HG03439 (cell line): ENCODE data around the gene SLAMF1.

Experiments
- ATAC-seq: cut with Tn5 transposase; IDR thresholded peaks from one replicate; pipeline ENCODE4 v1.9.1; 2021; ENCODE audit warnings: mild to moderate bottlenecking, moderate library complexity; ENCODE audit not compliant: unreplicated experiment

Gene SLAMF1

GRCh38 chr1:160625725-160626498 lies 20.9 kb downstream of the SLAMF1 start:
- no peak for ATAC-seq

DNA sequence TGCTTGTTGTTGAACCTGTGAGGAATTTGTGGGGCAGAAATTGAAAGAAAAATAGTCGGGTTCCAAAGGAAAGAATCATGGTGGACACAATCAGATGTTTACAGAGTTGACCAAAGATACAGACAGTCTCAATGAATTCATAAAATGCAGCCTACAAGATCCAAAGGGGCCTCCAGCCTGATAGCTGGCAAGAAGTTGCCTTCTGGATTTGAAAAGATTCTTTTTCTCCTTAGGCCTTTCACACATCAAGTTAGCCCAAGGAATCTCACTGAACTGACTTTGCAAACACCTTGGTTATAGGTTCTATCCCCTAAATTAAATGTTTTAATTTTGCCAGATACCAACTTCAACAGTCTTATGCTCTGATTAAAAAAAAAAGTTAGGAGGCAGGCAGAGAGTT lies 21.5 kb downstream of the SLAMF1 start:
- ATAC-seq: no peak

DNA sequence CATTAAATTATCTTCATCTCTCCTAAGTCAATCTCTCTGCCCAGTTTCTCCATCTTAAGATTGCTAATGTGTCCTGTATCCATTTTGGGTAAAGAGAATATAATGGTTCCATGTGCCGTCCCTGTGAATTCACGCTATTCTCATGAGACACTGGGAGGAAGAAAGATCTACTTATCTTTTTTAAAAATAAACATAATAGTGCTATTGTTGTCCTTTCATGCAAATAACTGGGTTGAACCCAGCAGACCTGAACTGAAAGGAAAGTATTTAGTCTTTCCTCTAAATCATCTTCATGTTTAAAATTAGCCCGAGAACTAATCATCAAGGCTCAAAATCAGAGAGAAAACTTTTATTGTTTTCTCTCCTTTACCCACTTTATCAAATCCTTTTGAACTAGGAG lies 22.4 kb downstream of the SLAMF1 start:
- no peak for ATAC-seq

- peak; percentile 29 for ATAC-seq
Measured at GRCh38 chr1:160623862-160624261, 23.0 kb downstream of the SLAMF1 start.

DNA sequence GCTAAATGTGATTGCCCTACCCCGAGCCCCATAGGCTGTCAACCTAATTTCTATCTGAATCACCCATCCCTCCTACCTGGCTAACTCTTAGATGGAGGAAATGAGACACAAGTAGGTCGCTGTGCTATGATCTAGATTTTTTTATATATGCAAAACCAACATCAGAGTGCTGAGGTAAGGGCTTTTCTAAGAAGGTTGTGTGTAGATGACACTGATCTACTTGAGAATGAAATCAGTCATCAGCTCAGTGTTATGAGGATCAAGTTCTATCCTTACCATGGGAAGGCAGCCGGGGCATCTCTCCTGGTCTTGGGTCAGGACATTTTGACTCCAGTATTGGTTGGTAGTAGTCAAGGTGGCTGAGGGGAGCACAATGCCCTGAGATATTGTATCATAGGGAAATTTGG lies 23.6 kb downstream of the SLAMF1 start:
- no peak for ATAC-seq

DNA sequence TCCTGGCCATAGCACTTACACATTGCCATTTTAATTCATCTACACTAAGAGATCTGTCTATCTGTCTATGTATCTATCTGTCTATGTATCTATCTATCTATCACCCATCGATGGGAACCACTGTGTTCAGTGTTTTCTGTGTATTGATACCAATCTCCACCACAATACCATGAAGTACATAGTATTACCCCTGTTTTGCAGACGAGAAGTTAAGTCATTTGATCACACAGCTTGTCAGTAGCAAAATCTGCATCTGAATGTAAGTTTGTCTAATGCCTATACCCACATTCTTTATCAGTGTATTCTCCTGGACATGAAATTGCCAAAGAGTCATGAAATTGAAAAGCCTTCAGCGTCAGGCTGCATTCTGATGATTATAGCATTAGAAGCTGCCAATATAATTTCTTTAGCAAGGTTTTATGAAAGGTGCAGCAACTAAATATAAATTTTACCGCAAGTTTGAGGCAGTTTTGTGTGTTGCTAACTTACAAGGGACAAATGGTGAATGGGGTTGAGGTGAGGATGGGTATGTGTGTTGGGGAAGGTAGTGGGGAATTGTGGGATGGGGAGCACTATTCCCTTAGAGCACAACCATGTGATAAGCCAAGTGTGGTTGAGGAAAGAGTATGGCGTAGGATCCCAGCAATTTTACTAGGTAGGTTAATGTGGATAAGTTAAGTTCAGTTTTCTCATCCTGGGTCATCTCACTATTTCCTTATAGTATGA lies 24.2 kb downstream of the SLAMF1 start:
- ATAC-seq: no peak

DNA sequence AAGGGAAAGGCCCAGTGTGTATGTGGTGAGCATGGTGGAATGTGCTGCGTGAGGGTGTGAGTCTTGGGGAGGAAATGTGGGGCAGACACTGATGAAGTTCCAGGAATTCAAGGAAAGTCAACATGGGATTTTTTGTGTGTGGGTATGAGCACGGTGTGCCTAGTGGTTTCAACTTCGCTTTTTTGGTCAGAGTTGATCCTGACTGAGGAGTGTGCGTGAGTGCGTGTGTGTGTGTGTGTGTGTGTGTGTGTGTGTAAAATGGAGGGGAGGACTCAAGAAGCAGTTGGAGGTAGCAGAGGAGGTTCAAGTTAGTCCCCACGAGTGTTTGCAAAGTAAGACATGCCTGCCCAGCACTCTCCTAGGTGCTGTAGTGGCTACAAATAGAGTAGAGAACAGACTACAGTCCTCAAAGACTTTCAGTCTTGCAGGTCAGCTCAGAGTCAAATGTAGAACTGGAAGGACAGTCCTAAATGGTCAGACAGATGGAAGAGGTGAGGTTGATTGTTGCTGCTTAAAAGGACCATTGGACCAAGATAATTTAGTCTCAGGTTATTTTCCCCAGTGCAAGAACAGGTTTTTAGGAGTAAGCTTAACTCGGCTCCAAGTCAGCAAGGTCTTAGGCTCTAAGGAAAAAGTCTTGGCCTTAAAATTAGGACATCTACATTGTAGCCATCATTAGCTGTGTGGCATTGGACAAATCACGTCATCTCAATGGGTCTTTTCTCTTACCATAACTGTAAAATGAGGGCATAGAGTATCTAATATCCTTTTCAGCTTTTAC lies 25.0 kb downstream of the SLAMF1 start:
- no peak for ATAC-seq

DNA sequence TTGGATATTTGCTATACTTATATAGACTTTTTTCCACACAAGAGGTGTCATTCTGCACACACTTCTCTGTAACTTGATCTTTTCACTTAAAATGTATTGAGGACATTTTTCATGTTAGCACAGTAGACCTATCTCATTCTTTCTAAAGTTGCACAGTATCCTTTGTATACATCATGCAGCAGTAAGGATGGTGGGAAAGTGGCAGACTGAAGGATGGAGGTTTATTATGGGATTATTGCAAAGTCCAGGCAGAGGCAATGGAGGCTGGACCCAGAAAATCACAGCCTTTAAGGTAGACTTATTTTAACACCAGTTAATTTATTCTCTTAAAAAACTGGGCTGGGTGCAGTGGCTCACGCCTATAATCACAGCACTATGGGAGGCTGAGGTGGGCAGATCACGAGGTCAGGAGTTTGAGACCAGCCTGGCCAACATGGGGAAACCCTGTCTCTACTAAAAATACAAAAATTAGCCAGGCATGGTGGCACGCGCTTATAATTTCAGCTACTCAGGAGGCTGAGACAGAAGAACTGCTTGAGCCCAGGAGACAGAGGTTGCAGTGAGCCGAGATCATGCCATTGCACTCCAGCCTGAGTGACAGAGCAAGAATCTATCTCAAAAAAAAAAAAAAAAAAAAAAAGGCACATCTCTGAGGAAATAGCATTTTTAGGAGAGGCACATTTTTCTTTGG lies 25.8 kb downstream of the SLAMF1 start:
- ATAC-seq: no peak

DNA sequence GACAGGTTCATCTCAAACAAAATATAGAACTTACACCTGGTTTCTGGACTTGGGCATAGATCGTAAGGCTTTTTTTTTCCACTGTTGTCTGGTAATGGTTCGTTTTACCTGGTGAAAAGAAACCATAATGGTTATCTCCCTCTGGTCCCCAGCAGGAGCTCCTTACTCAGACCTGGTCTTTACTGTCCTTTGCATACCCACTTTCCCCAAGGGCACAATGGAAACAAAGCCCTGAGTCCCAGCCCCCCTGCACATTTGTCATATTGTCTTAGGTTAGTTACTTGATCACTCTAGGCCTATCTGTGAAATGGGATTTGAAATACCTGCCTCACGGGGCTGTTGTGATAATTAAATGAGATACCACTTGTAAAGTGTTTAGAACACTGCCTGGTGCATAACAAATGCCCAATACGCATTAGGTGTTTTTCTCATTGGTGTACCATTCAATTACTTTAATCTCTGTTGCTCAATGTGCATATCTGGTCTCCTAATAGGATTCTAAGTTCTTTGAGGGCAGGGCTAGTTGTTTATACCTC lies 27.0 kb downstream of the SLAMF1 start:
- ATAC-seq: no peak

DNA sequence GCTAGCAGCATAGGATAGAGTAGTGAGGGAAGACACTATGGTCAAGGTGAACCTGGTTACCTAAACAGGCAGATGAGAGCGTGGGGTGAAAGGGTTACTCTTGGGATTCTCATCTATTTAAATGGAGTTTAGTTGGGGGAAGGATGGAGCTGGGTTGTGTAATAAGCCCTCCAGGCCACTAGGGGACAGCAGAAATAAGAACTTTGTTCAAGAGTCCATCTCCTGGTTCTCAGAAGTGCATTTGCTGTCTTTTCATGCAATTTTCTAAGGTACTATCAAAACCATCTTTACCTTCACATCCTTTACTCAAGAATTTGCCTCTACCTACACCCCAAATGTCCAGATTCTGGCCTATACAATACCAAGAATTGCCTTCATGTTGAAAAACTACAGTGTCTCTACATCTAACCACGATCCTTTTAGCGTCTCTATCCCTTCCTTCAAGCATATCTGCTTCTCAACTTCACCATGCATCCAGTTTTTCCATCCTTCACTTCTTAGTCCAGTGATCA lies 28.0 kb downstream of the SLAMF1 start:
- no peak for ATAC-seq

- ATAC-seq: no peak
Measured at GRCh38 chr1:160618327-160618726, 28.5 kb downstream of the SLAMF1 start.

GRCh38 chr1:160615660-160616059 lies 31.2 kb downstream of the SLAMF1 start:
- ATAC-seq: no peak

GRCh38 chr1:160614410-160614809 lies 32.4 kb downstream of the SLAMF1 start:
- ATAC-seq: no peak

- no peak for ATAC-seq
Measured at GRCh38 chr1:160612613-160613218, 34.1 kb downstream of the SLAMF1 start.

DNA sequence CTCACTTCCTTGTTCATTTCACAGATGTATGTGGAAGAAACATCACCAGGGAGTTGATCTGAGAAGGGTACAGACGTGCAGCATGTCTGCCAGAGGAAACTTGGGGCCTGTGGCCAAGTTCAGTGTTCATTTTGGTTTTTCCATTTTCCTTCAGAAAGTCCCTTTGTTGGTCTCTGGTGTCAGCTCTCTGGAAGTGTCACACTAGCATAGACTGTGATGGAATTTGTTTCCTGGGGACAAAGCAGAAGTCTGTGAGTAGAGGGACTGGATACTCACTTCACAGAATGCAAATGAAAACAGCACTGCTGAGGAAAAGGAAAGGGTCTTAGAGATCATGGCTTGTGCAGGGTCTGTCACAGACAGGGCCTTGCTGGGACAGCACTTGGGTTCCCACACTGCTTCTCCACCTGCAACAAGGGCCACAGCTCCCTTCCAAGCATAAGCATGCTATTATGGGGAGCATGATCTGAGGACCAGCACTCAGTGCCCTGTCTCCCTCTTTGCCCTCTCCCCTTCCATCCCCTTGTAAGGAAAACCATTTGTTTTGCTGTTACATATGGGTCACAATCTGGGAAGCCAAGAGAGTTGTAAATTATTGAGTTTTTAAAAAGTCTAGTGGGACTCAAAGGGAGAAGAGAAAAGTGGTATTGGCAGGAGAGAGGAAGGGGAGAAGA lies 36.1 kb downstream of the SLAMF1 start:
- ATAC-seq: no peak

GRCh38 chr1:160608941-160609340 lies 37.9 kb downstream of the SLAMF1 start:
- no peak for ATAC-seq

- ATAC-seq: no peak
Measured at GRCh38 chr1:160608514-160608913, 38.3 kb downstream of the SLAMF1 start.

DNA sequence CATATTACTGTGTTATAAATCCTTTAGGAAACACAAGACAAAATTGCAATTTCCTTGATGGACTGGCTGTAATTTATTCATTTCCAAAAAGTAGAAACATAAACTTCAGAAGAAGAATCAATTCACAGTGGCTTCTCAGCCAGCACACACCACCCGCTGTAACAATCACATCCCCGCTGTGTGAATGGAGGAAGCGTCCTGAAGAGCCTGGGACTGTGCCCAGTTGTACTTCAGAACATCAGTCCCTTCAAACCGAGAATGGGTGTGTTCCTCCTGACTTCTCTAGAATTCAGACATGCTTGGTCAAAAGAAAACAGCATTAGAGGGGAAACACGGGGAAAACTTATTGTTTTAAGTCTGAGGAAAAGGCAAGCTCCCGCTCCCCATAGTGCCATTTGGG lies 38.8 kb downstream of the SLAMF1 start:
- ATAC-seq: no peak

DNA sequence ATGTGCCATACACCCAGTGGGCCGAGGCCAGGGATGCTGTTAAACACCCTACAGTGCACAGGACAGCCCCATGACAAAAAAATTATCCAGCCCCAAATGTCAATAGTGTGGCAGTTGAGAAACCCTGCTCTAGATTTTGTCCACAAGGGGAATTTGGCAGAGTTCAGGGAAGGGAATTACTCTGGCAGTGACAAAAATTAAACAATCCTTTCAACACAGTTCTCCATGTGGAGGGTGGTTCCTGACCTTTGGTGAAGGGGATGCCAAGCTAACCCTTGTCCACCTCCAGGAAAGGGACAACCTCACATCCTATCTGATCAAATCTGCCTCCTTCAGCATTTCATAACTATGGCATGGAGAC lies 39.2 kb downstream of the SLAMF1 start:
- ATAC-seq: no peak
